ENCODE measurements around the gene NTNG1.

Gene NTNG1

DNA sequence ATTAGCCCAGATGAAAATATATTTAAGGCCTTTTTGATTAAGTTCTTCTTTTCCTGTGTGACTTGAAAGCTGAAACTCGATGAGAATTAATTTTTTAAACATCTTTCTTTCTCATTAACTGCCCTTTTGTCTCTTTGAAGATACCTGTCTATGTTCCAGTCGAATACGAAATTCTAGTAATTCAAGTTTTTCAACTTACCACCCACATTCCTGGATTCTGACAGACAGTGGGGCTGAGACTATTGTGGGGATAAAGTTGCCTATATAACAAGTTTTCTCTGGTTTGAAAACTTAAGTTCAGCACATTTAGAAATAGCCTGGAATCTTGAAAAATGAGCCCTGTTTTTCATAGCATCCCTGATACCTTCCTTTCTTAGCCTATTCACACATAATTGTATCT is 114.6 kb downstream of the NTNG1 start:
- no peak for DNase-seq (ENCODE audit: low read depth in 1 of 2, low spot score in 1 of 2)
- H3K27ac ChIP-seq (replicated peaks): no peak overlapping the region

DNA sequence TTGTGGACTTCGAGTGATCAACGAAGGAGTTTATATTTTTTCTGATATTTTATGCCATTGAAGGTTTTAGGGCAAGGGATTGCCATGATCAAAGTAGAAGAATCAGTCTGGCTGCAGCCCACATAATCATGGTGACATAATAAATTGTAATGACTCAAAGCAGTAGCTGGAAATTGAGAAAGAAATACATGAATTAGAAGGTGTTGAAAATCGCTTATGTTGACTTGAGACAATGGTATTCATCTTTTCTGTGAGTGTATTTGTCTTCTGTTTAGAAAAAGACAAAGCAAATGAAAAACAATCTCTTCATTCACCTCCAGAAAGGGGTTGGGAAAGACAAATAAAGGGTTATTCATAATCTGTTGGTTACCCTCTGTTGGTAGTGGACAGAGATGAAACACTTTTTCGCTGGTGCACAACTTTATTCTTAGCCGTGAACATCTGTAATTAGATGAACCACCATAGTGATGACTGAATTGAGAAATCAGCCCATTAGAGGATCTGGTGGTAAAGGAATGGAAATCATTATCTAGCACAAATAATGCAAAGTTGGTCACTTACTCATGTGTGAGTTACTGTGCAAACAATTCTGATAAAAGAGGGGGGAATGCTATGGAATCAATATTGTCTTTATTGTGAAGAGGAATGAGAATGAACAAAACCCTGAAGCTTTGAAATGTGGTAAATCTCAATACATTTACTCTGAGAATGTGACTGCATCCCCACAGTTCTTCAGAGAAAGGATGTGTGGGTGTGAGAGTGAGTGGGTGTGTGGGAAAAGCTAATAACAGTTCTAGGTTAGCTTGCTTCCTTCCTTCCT is 121.8 kb downstream of the NTNG1 start:
- Histone ChIP-seq H3K4me3 (replicated peaks; ENCODE audit: insufficient read depth, low read length) (no peak overlapping the region), H3K27me3 (ENCODE audit: insufficient read depth, poor library complexity, severe bottlenecking) (no peaks in the 10 kb centered on the region), H3K27ac (replicated peaks) (no peak overlapping the region)
- DNase-seq (ENCODE audit: low read depth in 1 of 2, low spot score in 1 of 2): no peak
- TF ChIP-seq, protein P1, sequence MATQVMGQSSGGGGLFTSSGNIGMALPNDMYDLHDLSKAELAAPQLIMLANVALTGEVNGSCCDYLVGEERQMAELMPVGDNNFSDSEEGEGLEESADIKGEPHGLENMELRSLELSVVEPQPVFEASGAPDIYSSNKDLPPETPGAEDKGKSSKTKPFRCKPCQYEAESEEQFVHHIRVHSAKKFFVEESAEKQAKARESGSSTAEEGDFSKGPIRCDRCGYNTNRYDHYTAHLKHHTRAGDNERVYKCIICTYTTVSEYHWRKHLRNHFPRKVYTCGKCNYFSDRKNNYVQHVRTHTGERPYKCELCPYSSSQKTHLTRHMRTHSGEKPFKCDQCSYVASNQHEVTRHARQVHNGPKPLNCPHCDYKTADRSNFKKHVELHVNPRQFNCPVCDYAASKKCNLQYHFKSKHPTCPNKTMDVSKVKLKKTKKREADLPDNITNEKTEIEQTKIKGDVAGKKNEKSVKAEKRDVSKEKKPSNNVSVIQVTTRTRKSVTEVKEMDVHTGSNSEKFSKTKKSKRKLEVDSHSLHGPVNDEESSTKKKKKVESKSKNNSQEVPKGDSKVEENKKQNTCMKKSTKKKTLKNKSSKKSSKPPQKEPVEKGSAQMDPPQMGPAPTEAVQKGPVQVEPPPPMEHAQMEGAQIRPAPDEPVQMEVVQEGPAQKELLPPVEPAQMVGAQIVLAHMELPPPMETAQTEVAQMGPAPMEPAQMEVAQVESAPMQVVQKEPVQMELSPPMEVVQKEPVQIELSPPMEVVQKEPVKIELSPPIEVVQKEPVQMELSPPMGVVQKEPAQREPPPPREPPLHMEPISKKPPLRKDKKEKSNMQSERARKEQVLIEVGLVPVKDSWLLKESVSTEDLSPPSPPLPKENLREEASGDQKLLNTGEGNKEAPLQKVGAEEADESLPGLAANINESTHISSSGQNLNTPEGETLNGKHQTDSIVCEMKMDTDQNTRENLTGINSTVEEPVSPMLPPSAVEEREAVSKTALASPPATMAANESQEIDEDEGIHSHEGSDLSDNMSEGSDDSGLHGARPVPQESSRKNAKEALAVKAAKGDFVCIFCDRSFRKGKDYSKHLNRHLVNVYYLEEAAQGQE (IDR thresholded peaks at IDR 0.05; ENCODE audit: insufficient replicate concordance, low read depth): no peak
- no peak for TF ChIP-seq POLR2AphosphoS5 (IDR thresholded peaks at IDR 0.05; ENCODE audit: low read depth)
- TF ChIP-seq, protein P2, sequence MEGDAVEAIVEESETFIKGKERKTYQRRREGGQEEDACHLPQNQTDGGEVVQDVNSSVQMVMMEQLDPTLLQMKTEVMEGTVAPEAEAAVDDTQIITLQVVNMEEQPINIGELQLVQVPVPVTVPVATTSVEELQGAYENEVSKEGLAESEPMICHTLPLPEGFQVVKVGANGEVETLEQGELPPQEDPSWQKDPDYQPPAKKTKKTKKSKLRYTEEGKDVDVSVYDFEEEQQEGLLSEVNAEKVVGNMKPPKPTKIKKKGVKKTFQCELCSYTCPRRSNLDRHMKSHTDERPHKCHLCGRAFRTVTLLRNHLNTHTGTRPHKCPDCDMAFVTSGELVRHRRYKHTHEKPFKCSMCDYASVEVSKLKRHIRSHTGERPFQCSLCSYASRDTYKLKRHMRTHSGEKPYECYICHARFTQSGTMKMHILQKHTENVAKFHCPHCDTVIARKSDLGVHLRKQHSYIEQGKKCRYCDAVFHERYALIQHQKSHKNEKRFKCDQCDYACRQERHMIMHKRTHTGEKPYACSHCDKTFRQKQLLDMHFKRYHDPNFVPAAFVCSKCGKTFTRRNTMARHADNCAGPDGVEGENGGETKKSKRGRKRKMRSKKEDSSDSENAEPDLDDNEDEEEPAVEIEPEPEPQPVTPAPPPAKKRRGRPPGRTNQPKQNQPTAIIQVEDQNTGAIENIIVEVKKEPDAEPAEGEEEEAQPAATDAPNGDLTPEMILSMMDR (IDR thresholded peaks at IDR 0.05; ENCODE audit: insufficient read depth, low read length): no peak
- no peak for TF ChIP-seq SPI1 (IDR thresholded peaks at IDR 0.05; ENCODE audit: borderline replicate concordance, low read depth)

More for the DNA sequence above, 114.6 kb downstream of the NTNG1 start:
- no peaks in the 10 kb centered on the region for H3K27me3 ChIP-seq (ENCODE audit: insufficient read depth, poor library complexity, severe bottlenecking)
- H3K4me3 ChIP-seq (replicated peaks; ENCODE audit: insufficient read depth, low read length): no peak overlapping the region
- TF ChIP-seq, protein P1 (IDR thresholded peaks at IDR 0.05; ENCODE audit: insufficient replicate concordance, low read depth): no peak
- no peak for TF ChIP-seq SPI1 (IDR thresholded peaks at IDR 0.05; ENCODE audit: borderline replicate concordance, low read depth)
- TF ChIP-seq POLR2AphosphoS5 (IDR thresholded peaks at IDR 0.05; ENCODE audit: low read depth): no peak
- TF ChIP-seq, protein P2 (IDR thresholded peaks at IDR 0.05; ENCODE audit: insufficient read depth, low read length): no peak

DNA sequence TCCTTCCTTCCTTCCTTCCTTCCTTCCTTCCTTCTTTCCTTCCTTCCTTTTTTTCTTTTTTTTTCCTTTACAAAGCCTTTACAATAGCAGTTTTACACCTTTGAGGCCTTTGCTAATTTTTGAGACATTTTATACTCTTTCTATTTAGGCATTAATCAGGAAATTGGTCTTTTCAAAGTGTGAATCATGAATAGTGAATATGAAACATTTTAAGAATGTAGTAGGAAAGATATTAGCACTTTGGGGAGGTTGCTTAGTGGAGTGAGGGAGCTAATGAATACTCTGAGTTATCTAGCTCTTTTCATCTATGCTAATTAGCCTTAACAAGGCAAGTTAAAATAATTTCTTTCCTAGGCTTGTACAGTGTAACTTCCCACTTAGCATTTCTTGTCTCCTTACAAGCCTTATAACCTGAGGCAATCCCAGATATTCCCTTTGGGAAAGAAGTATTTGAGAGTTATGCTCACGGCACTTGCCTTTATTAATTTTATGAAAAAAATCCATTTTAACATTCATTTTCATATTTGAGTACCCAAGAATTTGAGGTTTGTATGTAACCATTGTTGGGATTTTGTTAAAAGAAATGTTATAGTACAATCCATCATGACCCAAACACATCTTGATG is 122.6 kb downstream of the NTNG1 start:
- TF ChIP-seq, protein P2 (IDR thresholded peaks at IDR 0.05; ENCODE audit: insufficient read depth, low read length): no peak
- no peak for TF ChIP-seq GABPA (IDR thresholded peaks at IDR 0.05; ENCODE audit: low read depth)
- TF ChIP-seq SPI1 (IDR thresholded peaks at IDR 0.05; ENCODE audit: borderline replicate concordance, low read depth): no peak
- TF ChIP-seq, protein P1 (IDR thresholded peaks at IDR 0.05; ENCODE audit: insufficient replicate concordance, low read depth): no peak
- no peak for TF ChIP-seq POLR2AphosphoS5 (IDR thresholded peaks at IDR 0.05; ENCODE audit: low read depth)
- DNase-seq (ENCODE audit: low read depth in 1 of 2, low spot score in 1 of 2): no peak
- H3K4me3 ChIP-seq (replicated peaks; ENCODE audit: insufficient read depth, low read length): no peak overlapping the region
- H3K27me3 ChIP-seq (ENCODE audit: insufficient read depth, poor library complexity, severe bottlenecking): no peaks in the 10 kb centered on the region
- H3K27ac ChIP-seq (replicated peaks): no peak overlapping the region
